MCF 10A (cell line): Measurements from ENCODE around the gene LAIR2. TPM values are rescaled to one million over a fixed set of nuclear protein-coding genes. Genes with fewer than 3 reads are reported as not detected.

Experiments
- BruUV-seq: library from RNA; stranded (reverse); fragments of 400-500 nt; replicated peaks from 2 replicates; lab custom pipeline; 2021; lab: Mats Ljungman, UMichigan
- CTCF ChIA-PET: fragments of 300-600 bp; sonication (Branson Sonifier 250); formaldehyde crosslinking; extraction: SDS; loops from one replicate; lab custom pipeline; 2021; ENCODE audit warnings: antibody characterized with exemption, inconsistent platforms; lab: Yijun Ruan, JAX
- POLR2A ChIA-PET: fragments of 300-600, 350-650 bp; sonication (Branson Sonifier 250); formaldehyde crosslinking; extraction: SDS; loops from one replicate; lab custom pipeline; 2020; ENCODE audit warnings: antibody characterized with exemption, inconsistent platforms; lab: Yijun Ruan, JAX
- DNase-seq: peaks from one replicate; pipeline ENCODE4 v3.0.0-alpha.2; 2018; ENCODE audit not compliant: unreplicated experiment
- H3K27ac Mint-ChIP-seq: one replicate; pipeline ENCODE4 v1.8.0; 2022; ENCODE audit warnings: mild to moderate bottlenecking, low read depth, mixed read lengths; ENCODE audit not compliant: unreplicated experiment
- H3K27me3 Mint-ChIP-seq: one replicate; pipeline ENCODE4 v1.8.0; 2022; ENCODE audit warnings: mixed read lengths; ENCODE audit not compliant: insufficient read depth, unreplicated experiment
- H3K36me3 Mint-ChIP-seq: one replicate; pipeline ENCODE4 v1.8.0; 2022; ENCODE audit warnings: mild to moderate bottlenecking, moderate library complexity, mixed read lengths; ENCODE audit not compliant: insufficient read depth, unreplicated experiment
- H3K4me1 Mint-ChIP-seq: one replicate; pipeline ENCODE4 v1.8.0; 2022; ENCODE audit warnings: mixed read lengths; ENCODE audit not compliant: insufficient read depth, unreplicated experiment
- H3K4me3 Mint-ChIP-seq: one replicate; pipeline ENCODE4 v1.8.0; 2022; ENCODE audit warnings: mild to moderate bottlenecking, moderate library complexity, mixed read lengths; ENCODE audit not compliant: unreplicated experiment
- H3K9me3 Mint-ChIP-seq: one replicate; pipeline ENCODE4 v1.8.0; 2022; ENCODE audit warnings: mixed read lengths; ENCODE audit not compliant: unreplicated experiment
- intact Hi-C: fragments of 100-400 bp; cut with micrococcal nuclease; formaldehyde crosslinking; loops from 2 replicates; pipeline ENCODE4 v1.14.1; 2022
- total RNA-seq: library from RNA; stranded (reverse); gene quantifications from 2 replicates; pipeline ENCODE4 v1.2.3, GENCODE V29; 2022
- TF ChIP-seq, protein P1 (sequence below): fragments of 200-600 bp; IDR thresholded peaks from one replicate; pipeline ENCODE4 v1.8.0; 2022; ENCODE audit warnings: antibody characterized with exemption, mild to moderate bottlenecking; ENCODE audit not compliant: unreplicated experiment

LAIR2 gene
- total RNA-seq, 1 experiment from 2014 or later: not detected

DNA sequence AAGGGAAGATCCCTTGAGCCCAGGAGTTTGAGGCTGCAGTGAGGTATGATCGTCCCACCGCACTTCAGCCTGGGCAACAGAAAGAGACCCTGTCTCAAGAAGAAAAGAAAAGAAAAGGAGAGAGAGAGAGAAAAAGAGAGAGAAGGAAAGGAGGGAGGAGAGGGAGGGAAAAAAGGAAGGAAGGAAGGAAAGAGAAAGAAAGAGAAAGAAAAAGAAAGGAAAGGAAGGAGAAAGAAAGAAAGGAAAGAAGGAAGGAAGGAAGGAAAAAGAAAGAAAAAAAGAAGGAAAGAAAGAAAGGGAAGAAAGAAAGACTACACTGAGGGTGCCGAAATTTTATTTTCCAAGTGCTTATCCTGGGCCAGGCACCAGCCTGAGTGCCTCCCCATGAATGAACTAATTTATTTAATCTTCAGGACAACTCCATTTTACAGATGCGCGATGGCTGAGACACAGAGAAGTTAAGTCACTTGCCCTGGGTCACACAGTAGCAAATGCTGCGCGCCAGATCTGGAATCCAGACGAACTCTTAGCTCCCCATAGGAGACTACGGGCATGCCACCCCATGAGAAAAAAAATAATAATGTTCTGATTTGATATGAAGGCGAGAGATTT is 32.2 kb upstream of the LAIR2 start:
- POLR2A ChIA-PET: interaction anchor here (0.6 to 2.2 kb wide), 2 partner anchors 15 to 22 kb away, joined by 4 to 6 read pairs; partner anchors contain the start of gene LENG8
- intact Hi-C loops: no loop called here
- H3K4me1 Mint-ChIP-seq: peaks cover 18% of the 10 kb centered on the region
- no TSS peak for BruUV-seq
- H3K9me3 Mint-ChIP-seq: no peaks in the 10 kb centered on the region
- H3K27me3 Mint-ChIP-seq: peaks cover 21% of the 10 kb centered on the region
- H3K4me3 Mint-ChIP-seq: no peak overlapping the region
- CTCF ChIA-PET: interaction anchor here (0.7 to 1.5 kb wide), 4 partner anchors 8 to 1179 kb away, joined by 3 to 11 read pairs (median 4); no protein-coding TSS in a partner anchor
- H3K27ac Mint-ChIP-seq: no peak overlapping the region
- DNase-seq: no peak
- H3K36me3 Mint-ChIP-seq: no peaks in the 10 kb centered on the region
- TF ChIP-seq, protein P1, sequence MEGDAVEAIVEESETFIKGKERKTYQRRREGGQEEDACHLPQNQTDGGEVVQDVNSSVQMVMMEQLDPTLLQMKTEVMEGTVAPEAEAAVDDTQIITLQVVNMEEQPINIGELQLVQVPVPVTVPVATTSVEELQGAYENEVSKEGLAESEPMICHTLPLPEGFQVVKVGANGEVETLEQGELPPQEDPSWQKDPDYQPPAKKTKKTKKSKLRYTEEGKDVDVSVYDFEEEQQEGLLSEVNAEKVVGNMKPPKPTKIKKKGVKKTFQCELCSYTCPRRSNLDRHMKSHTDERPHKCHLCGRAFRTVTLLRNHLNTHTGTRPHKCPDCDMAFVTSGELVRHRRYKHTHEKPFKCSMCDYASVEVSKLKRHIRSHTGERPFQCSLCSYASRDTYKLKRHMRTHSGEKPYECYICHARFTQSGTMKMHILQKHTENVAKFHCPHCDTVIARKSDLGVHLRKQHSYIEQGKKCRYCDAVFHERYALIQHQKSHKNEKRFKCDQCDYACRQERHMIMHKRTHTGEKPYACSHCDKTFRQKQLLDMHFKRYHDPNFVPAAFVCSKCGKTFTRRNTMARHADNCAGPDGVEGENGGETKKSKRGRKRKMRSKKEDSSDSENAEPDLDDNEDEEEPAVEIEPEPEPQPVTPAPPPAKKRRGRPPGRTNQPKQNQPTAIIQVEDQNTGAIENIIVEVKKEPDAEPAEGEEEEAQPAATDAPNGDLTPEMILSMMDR: no peak

DNA sequence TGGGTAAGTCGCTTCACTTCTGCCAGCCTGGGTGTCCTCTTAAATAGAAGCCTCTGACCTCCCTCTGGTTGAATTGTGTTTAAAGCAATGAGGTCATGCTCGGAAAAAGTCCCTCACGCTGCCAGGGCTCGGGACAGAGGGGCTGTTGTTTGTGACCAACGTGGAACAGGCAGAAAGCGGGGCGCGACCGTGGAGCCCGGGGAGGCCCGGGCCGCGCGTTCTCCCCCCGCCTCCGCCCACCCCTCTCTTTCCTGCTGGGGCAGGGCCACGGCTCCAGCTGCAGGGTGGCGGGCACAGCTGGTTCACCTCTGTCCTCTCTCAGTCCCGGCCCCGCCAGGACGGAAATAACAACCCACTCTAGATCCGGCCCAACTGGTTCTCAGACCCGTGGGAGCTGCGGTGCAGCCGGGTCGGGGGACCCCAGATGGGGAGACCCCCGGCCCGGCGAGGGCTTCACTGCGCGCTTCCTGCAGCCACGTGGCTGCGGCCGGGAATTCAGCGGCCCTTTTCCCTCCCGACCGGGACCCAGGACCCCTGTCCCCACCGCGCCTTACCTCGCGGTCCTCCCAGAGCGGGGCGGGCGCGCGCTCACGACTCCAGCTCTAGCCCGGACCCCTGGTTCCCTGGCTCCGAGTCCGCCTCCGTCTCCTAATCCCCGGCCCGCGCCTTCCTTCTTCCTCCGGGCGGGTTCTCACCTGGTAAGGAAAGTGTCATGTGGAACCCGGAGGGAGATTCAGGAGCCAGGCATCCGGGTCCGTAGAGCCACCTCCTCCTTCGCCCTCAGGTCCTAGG is 31.4 kb upstream of the LAIR2 start:
- CTCF ChIA-PET: interaction anchor here (0.7 kb wide), 1 partner anchor 1178 kb away, joined by 3 read pairs; no protein-coding TSS in a partner anchor
- TF ChIP-seq, protein P1: no peak
- Mint-ChIP-seq H3K9me3 (no peaks in the 10 kb centered on the region), H3K4me3 (peak overlapping the region; percentile 68), H3K4me1 (peaks cover 18% of the 10 kb centered on the region), H3K27ac (peak overlapping the region; percentile 73), H3K36me3 (no peaks in the 10 kb centered on the region), H3K27me3 (peaks cover 21% of the 10 kb centered on the region)
- POLR2A ChIA-PET: interaction anchor here (0.6 to 2.2 kb wide), 2 partner anchors 16 to 23 kb away, joined by 4 to 6 read pairs; partner anchors contain the start of gene LENG8
- no TSS peak for BruUV-seq
- no peak for DNase-seq
- intact Hi-C loops: no loop called here

DNA sequence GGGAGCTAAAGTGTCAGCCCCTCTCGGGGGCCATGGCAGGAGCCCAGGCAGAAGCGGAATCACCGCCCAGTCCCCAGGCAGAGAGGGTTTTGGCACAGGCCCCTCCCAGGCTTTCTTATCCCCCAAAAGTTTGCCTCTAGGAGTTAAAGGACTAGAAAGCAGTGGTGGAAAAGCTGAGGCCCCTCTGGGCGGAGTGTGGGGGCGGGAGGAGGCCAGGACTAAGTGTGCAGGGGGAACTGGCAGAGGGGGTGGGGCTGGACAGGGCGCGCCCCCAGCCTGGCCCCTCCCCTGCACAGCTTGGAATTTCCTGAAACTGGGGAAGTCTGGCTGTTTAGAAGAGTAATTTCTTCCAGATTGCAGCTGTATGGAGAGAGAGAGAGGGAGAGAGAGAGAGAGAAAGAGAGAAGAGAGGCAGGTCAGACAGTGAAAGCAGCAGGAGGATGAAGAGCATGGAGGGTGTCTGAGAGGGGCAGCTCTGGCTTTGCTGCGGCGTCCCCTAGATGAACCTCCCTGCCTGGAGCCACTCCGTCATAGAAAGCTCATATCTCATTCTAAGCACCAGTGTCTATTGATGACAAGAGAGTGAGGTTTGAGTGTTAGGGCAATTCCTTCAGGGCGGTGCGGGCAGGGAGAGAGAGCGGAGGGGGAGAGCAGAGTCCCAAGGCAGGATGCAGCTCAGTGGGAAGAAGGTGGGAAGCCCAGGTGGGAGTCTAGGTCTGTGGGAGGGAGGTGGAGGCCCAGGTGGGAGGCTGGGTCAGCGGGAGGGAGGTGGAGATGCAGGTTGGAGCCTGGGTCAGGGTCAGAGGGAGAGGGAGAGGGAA is 29.4 kb upstream of the LAIR2 start, which contains the start of gene CDC42EP5:
Gene CDC42EP5 (minus strand): TSS at position 226 of the 821 bp plus-strand sequence. CDS start 7,749 bp downstream, outside the sequence.
- Mint-ChIP-seq H3K9me3 (no peaks in the 10 kb centered on the region), H3K27me3 (peaks cover 21% of the 10 kb centered on the region), H3K4me1 (peaks cover 18% of the 10 kb centered on the region), H3K36me3 (no peaks in the 10 kb centered on the region), H3K4me3 (peak within 1 kb of the TSS; percentile 30), H3K27ac (no peak within 1 kb of the TSS)
- DNase-seq: no peak
- BruUV-seq: no TSS peak
- intact Hi-C loops: no loop called here
- TF ChIP-seq, protein P1: no peak
- ChIA-PET CTCF (interaction anchor here (0.6 to 1.2 kb wide), 3 partner anchors 34 to 1180 kb away, joined by 3 to 5 read pairs (median 4); no protein-coding TSS in a partner anchor), POLR2A (interaction anchor here (0.8 kb wide), 1 partner anchor 24 kb away, joined by 3 read pairs; the partner anchor contains the start of gene LENG8)
